ENCODE results near the gene DPF1.

The DPF1 gene

DNA sequence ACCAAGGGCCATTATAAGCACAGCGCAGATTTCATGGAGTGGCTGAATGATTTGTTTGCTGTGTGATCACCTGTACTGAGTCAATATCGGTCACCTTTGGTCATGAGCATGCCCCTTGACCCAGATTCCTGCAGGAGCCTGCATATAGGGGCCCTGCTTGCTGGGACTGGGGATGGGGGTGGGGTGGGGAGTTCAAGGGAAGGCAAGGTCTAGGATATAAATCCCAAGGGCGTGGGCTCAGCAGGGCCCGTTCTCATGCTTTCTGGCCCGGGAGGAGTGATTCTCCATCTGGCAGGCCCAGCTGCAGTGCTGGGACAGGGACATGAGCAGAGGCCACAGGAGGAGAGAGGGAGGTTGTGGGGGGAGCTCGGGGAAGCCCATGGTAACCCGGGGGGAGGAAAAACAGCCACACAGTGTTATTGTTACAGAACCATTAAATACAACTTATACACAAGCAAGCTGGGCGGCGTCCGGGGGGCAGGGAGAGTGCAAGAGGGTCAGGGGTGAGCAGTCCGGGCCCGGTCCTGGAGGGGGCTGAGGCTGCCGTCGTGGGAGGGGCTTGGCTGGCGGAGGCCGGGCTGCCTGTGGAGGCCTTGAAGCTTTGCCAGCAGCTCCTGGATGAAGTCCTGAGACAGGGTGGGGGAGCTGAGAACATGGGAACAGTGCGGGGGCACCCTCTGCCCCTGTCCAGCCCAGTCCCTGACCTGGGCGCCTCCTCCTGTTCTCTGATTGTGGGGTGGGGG is 27.0 kb upstream of the DPF1 start:
- H3K27me3 ChIP-seq (ENCODE audit: insufficient read depth, poor library complexity, severe bottlenecking), result peaks cover 20% of the 10 kb centered on the region
- H3K4me3 ChIP-seq (replicated peaks; ENCODE audit: insufficient read depth, low read length), result no peak overlapping the region
- TF ChIP-seq REST (IDR thresholded peaks at IDR 0.05; ENCODE audit: insufficient replicate concordance, low read depth) (no peak), SPI1 (IDR thresholded peaks at IDR 0.05; ENCODE audit: borderline replicate concordance, low read depth) (no peak), POLR2AphosphoS5 (IDR thresholded peaks at IDR 0.05; ENCODE audit: low read depth) (no peak), GABPA (IDR thresholded peaks at IDR 0.05; ENCODE audit: low read depth) (no peak)
- TF ChIP-seq, protein P1, sequence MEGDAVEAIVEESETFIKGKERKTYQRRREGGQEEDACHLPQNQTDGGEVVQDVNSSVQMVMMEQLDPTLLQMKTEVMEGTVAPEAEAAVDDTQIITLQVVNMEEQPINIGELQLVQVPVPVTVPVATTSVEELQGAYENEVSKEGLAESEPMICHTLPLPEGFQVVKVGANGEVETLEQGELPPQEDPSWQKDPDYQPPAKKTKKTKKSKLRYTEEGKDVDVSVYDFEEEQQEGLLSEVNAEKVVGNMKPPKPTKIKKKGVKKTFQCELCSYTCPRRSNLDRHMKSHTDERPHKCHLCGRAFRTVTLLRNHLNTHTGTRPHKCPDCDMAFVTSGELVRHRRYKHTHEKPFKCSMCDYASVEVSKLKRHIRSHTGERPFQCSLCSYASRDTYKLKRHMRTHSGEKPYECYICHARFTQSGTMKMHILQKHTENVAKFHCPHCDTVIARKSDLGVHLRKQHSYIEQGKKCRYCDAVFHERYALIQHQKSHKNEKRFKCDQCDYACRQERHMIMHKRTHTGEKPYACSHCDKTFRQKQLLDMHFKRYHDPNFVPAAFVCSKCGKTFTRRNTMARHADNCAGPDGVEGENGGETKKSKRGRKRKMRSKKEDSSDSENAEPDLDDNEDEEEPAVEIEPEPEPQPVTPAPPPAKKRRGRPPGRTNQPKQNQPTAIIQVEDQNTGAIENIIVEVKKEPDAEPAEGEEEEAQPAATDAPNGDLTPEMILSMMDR (IDR thresholded peaks at IDR 0.05; ENCODE audit: insufficient read depth, low read length), result no peak
- DNase-seq (ENCODE audit: low read depth in 1 of 2, low spot score in 1 of 2), result no peak
- H3K27ac ChIP-seq (replicated peaks), result no peak overlapping the region

- no peak for DNase-seq (ENCODE audit: low read depth in 1 of 2, low spot score in 1 of 2)
- TF ChIP-seq POLR2AphosphoS5 (IDR thresholded peaks at IDR 0.05; ENCODE audit: low read depth) (no peak), REST (IDR thresholded peaks at IDR 0.05; ENCODE audit: insufficient replicate concordance, low read depth) (no peak), SPI1 (IDR thresholded peaks at IDR 0.05; ENCODE audit: borderline replicate concordance, low read depth) (no peak), GABPA (IDR thresholded peaks at IDR 0.05; ENCODE audit: low read depth) (no peak)
- TF ChIP-seq, protein P1 (IDR thresholded peaks at IDR 0.05; ENCODE audit: insufficient read depth, low read length), result no peak
- Histone ChIP-seq H3K27ac (replicated peaks) (no peak overlapping the region), H3K27me3 (ENCODE audit: insufficient read depth, poor library complexity, severe bottlenecking) (peaks cover 14% of the 10 kb centered on the region), H3K4me3 (replicated peaks; ENCODE audit: insufficient read depth, low read length) (no peak overlapping the region)
Measured at GRCh38 chr19:38250428-38250820, 26.4 kb upstream of the DPF1 start.

DNA sequence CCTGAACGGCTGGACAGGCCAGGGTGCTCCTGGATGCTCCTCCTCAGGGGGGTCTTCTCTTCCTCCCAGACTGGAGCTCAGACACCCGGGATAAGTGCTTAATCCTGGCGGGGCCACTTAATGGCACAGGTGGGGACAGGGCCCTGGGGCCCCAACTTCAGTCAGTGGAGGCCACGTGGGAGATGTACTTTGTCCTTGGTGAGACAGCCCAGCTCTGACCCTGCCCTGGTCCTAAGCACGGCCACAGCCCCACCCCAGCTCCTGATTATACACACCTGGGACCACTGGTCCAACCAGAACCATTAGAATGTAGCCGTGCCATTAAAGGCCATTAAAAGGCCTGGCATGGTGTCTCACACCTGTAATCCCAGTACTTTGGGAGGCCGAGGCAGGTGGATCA is 24.4 kb upstream of the DPF1 start:
- Histone ChIP-seq H3K27ac (replicated peaks) (no peak overlapping the region), H3K27me3 (ENCODE audit: insufficient read depth, poor library complexity, severe bottlenecking) (peaks cover 3% of the 10 kb centered on the region), H3K4me3 (replicated peaks; ENCODE audit: insufficient read depth, low read length) (no peak overlapping the region)
- no peak for DNase-seq (ENCODE audit: low read depth in 1 of 2, low spot score in 1 of 2)
- TF ChIP-seq GABPA (IDR thresholded peaks at IDR 0.05; ENCODE audit: low read depth) (no peak), SPI1 (IDR thresholded peaks at IDR 0.05; ENCODE audit: borderline replicate concordance, low read depth) (no peak), REST (IDR thresholded peaks at IDR 0.05; ENCODE audit: insufficient replicate concordance, low read depth) (no peak), POLR2AphosphoS5 (IDR thresholded peaks at IDR 0.05; ENCODE audit: low read depth) (no peak)
- TF ChIP-seq, protein P1 (IDR thresholded peaks at IDR 0.05; ENCODE audit: insufficient read depth, low read length), result no peak

Measured in HL-60 (cell line).